ENCODE data around the gene RAB3IL1.

RAB3IL1 gene

DNA sequence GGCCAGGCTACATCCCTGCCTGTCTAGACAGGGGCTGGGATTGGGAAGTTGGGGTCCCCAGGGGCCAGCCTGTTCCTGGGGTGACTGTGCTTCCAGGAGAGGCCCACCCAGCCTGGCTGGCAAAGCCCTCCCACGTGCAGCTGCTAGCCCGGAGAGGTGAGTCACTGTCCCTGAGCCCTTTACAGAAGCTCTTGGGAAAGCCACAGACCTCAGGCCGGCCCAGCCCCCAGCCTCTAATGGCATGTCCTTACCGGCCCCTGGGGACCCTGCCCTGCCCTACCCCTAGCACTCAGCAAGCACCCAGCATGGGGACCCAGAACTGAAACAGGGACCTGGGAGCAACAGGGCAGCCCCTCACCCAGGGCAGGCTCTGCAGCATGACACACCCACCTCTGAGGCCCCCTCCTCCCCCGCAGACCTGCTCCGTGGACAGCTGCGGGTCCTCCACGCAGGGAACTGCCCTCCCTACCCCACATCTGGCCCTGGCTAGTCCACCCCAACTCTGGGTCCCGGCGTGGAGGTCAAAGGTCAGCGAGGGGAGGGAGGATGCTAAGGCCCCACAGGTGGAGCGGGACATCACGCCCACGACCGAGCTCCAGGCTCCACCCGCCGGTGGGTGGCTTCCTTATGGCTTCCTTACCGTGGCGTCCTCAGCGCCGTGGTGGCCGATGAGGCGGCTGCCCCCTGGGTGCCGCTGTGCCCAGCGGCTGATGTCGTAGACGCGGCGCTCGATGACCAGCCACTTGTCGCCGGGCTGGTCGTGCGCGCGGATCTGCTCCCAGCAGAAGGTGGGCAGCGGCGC lies 26.6 kb downstream of the RAB3IL1 start:
- TF ChIP-seq, protein P1, sequence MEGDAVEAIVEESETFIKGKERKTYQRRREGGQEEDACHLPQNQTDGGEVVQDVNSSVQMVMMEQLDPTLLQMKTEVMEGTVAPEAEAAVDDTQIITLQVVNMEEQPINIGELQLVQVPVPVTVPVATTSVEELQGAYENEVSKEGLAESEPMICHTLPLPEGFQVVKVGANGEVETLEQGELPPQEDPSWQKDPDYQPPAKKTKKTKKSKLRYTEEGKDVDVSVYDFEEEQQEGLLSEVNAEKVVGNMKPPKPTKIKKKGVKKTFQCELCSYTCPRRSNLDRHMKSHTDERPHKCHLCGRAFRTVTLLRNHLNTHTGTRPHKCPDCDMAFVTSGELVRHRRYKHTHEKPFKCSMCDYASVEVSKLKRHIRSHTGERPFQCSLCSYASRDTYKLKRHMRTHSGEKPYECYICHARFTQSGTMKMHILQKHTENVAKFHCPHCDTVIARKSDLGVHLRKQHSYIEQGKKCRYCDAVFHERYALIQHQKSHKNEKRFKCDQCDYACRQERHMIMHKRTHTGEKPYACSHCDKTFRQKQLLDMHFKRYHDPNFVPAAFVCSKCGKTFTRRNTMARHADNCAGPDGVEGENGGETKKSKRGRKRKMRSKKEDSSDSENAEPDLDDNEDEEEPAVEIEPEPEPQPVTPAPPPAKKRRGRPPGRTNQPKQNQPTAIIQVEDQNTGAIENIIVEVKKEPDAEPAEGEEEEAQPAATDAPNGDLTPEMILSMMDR (IDR thresholded peaks at IDR 0.05), result peak in 1 of 2 experiments; percentile 30
- no peaks in the 10 kb centered on the region for H3K9me3 ChIP-seq
- intact Hi-C loops (cut with DNase I; ENCODE audit: low total_unique reads), result loop anchor here (5.0 kb wide), 1 partner anchor 77 kb away; the partner anchor contains the start of gene FTH1

DNA sequence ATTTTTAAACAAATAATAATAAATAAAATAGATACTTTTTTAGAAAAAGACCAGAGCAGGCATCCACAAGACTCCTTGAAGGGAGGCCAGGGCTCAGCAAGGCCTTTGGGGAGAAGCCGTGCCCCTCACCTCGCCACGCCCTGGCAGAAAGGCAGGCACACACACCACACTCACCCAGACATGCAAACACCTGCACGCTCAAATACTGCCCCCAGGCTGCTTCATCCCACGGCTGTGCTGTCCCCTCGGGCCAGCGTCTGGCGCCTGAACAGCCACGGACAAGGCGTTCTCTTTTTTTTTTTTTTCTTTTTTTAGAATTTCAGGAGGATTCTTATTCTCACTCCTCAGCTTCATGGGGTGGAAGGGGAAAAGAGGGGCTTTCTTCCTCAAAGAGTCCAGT lies 27.5 kb downstream of the RAB3IL1 start:
- peak overlapping the region; percentile 87 to 92 for H3K27ac ChIP-seq
- TF ChIP-seq, protein P1 (IDR thresholded peaks at IDR 0.05), result no peak
- peaks cover 0 to 72% (median 62%) of the 10 kb centered on the region in 4 donors for H3K4me1 ChIP-seq
- peak overlapping the region; percentile 85 to 96 for H3K4me3 ChIP-seq
- no peaks in the 10 kb centered on the region for H3K36me3 ChIP-seq
- intact Hi-C loops (cut with DNase I; ENCODE audit: low total_unique reads), result loop anchor here (5.0 kb wide), 3 partner anchors 58 to 93 kb away; partner anchors contain the start of gene FTH1
- no peaks in the 10 kb centered on the region for H3K27me3 ChIP-seq
- DNase-seq, result no peak
- H3K9me3 ChIP-seq, result no peaks in the 10 kb centered on the region

More for the DNA sequence above, 26.6 kb downstream of the RAB3IL1 start:
- Histone ChIP-seq H3K4me1 (peaks cover 0 to 63% (median 54%) of the 10 kb centered on the region in 4 donors), H3K4me3 (peak overlapping the region; percentile 85 to 96), H3K36me3 (no peaks in the 10 kb centered on the region), H3K27me3 (no peaks in the 10 kb centered on the region), H3K27ac (peak overlapping the region; percentile 87 to 92)
- peak; percentile 76 to 93 for DNase-seq

DNA sequence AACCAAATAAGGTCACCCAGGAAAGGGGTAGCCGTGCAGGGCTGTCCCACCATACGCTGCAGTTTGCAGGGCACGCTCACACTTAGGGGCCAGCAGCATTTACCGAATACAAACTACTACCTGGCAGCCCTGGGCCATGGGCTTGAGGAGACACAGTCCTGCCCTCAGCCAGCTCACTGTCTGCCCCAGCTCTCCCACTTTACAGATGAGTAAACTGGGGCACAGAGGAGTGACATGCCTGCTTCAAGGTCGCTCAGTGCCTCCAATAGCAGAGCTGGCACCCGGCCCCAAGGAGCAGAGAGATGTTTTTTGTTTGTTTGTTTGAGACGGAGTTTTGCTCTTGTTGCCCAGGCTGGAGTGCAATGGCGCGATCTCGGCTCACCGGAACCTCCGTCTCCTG lies 28.8 kb downstream of the RAB3IL1 start:
- DNase-seq, result no peak
- Histone ChIP-seq H3K9me3 (no peaks in the 10 kb centered on the region), H3K36me3 (no peaks in the 10 kb centered on the region), H3K4me3 (peak overlapping the region; percentile 28 to 85), H3K4me1 (peaks cover 0 to 79% (median 71%) of the 10 kb centered on the region in 4 donors), H3K27ac (peak overlapping the region; percentile 87 to 92), H3K27me3 (no peaks in the 10 kb centered on the region)
- intact Hi-C loops (cut with DNase I; ENCODE audit: low total_unique reads), result loop anchor here (5.0 kb wide), 2 partner anchors 56 to 91 kb away; no protein-coding TSS in a partner anchor
- TF ChIP-seq, protein P1 (IDR thresholded peaks at IDR 0.05), result no peak

DNA sequence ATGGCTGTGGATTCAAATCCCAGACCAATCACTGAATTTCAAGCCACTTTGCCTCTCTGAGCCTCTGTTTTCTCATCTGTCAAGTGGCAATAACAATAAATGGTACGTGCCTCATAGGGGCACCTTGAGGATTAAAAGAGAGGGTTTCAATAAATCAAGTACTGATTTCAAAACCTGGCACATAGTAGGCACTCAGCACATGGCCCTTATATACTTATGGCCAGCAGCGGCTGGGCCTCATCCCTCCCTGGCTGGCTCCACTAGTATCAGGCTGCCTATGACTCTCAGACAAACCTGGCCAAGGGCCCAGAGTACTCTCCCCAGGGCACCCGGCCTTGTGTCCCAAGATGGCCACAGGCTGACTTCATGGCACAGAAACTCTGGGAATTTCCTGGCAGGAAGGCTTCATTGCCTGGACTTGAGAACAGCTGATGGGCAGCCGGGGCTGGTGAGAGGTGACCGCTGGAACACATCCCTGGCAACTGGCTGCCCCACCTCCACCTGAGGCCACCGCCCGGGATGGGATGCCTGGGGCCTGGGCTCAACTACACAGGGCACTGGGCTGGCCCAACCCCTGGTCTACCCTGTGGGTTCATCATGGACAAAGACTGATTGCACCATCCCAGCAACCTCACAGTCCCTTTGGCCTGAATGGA lies 29.4 kb downstream of the RAB3IL1 start:
- H3K4me3 ChIP-seq, result peak overlapping the region; percentile 28 to 85
- intact Hi-C loops (cut with DNase I; ENCODE audit: low total_unique reads), result loop anchor here (5.0 kb wide), 2 partner anchors 56 to 91 kb away; no protein-coding TSS in a partner anchor

DNA sequence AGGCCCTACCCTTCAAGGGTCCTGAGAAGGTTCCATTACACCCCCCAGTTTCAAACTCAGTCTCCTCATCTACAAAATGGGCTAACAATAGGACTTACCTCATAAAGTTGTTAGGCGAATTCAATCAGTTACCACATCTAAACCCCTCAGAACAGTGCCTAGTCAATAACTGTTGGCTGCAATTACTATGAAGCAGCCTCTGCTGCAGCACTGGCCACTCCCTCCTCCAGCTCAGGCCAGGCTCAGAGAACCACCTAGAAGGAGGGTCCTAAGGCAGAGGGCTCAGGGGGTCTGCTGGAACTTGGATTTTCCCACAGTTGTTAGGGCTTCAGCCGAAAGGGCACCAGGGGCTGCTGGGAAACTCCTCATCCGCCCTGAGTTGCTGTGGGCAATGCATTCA lies 30.7 kb downstream of the RAB3IL1 start:
- Histone ChIP-seq H3K27ac (peak overlapping the region; percentile 38 to 87), H3K4me1 (peaks cover 0 to 92% (median 71%) of the 10 kb centered on the region in 4 donors)
- TF ChIP-seq, protein P1 (IDR thresholded peaks at IDR 0.05), result no peak

More for the DNA sequence above, 29.4 kb downstream of the RAB3IL1 start:
- Histone ChIP-seq H3K27me3 (no peaks in the 10 kb centered on the region), H3K36me3 (no peaks in the 10 kb centered on the region), H3K27ac (peak overlapping the region; percentile 87 to 92), H3K9me3 (no peaks in the 10 kb centered on the region), H3K4me1 (peaks cover 0 to 85% (median 71%) of the 10 kb centered on the region in 4 donors)
- TF ChIP-seq, protein P1 (IDR thresholded peaks at IDR 0.05), result no peak
- peak; percentile 94 to 98 for DNase-seq

More for the DNA sequence above, 30.7 kb downstream of the RAB3IL1 start:
- no peaks in the 10 kb centered on the region for H3K36me3 ChIP-seq
- DNase-seq, result no peak
- intact Hi-C loops (cut with DNase I; ENCODE audit: low total_unique reads), result loop anchor here (5.0 kb wide), 2 partner anchors 54 to 89 kb away; no protein-coding TSS in a partner anchor
- no peaks in the 10 kb centered on the region for H3K9me3 ChIP-seq
- no peak overlapping the region for H3K4me3 ChIP-seq
- no peaks in the 10 kb centered on the region for H3K27me3 ChIP-seq
